ENCODE measurements around the gene NTMT1. TPM values are rescaled to one million over a fixed set of nuclear protein-coding genes. Genes with fewer than 3 reads are reported as not detected.

Gene NTMT1
- total and polyA plus RNA-seq, 10 of the 15 experiments (the other 5 are each of a cell fraction or from before 2014, with no cell fraction given) = 12.8 to 85.4 (median 39.3) TPM

DNA sequence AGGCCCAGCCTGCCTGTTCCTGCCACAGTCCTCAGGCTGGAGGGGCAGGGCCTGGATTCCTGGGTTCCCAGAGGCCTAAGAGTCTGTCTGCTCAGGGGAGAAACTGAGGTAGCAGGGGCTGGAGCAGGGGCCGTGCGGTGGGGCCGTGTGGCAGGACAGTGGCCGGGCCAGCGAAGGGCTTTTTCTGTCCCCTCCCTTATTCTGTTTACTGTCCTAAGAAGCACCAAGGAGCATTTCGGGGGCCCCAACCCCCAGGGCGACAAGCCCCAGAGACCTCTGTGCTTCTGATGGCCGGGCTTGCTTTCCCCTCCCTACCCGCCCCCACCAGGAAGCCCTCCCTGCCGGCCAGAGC is 22.8 kb downstream of the NTMT1 start (continued):
- TF ChIP-seq WRNIP1 (IDR thresholded peaks at IDR 0.05; ENCODE audit: borderline replicate concordance, low read depth, low read length) = no peak
- TF ChIP-seq ZNF687 (IDR thresholded peaks at IDR 0.05) = no peak
- TF ChIP-seq BMI1 (IDR thresholded peaks at IDR 0.05; ENCODE audit: borderline replicate concordance) = no peak
- no peak for TF ChIP-seq MEF2A (IDR thresholded peaks at IDR 0.05; ENCODE audit: insufficient read depth, low read depth, low read length)
- TF ChIP-seq ESRRA (IDR thresholded peaks at IDR 0.05; ENCODE audit: low read length) = no peak
- TF ChIP-seq KDM1A (IDR thresholded peaks at IDR 0.05; ENCODE audit: borderline replicate concordance) = no peak
- no peak for TF ChIP-seq STAT1 (conservative IDR thresholded peaks at IDR 0.05)

DNA sequence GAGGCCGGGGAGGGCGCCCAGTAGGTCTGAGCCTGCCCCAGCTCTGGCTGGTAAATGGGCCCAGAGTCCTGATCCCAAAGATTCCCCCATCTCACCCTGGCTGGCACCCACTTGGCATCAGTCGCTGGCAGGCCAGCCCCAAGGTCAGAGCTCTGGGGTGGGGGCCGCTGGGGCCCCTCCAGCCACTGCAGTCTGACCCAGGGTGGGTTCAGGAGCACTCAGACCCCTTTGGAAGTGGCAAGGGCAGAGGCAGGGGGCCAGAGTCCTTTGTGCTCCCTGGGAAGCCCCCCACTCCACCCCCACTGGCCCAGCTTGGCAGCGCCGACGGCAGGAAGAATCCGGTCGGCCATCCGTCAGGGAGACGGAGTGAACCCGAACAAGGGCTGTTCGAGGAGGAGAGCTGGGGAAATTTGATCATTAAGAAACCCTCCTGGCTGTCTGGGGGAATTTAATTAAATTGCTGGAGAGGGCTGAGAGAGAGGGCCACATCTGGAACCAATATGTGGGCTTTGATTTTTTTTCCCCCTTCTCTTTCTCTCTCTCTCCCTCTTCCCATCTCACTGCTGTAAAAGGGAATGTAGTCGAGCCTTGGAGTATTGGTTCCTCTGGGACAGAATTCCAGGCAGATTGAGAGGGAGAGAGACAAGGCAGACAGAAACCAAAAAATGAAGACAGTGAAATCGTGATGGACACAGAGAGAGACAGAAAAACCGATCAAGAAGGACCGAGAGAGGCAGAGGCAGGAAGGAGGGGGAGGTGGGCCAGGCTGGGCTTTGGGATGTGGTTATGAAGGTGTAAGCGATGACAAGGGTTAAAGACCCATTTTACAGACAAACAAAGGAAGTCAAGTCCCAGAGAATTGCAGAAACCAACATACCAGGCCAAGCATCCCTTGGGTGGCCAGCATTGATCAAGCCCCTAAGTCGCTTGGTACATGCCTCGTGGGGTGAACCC is 24.0 kb downstream of the NTMT1 start:
- no peak overlapping the region for H2AFZ ChIP-seq (ENCODE audit: control insufficient read depth, low read depth, low read length)
- H4K20me1 ChIP-seq (ENCODE audit: control insufficient read depth, insufficient read depth) = no peaks in the 10 kb centered on the region
- no peaks in the 10 kb centered on the region for H3K79me2 ChIP-seq (ENCODE audit: control insufficient read depth, insufficient read depth, low read length)
- no peak overlapping the region for H3K27ac ChIP-seq (ENCODE audit: control insufficient read depth, insufficient read depth)
- no peaks in the 10 kb centered on the region; a peak in 1 of 4 replicates for H3K27me3 ChIP-seq (replicated peaks in 1 of 2; ENCODE audit: control insufficient read depth in 2 of 2, insufficient read depth in 2 of 2, low read length in 1 of 2)
- ATAC-seq (no peak), FAIRE-seq (no peak), DNase-seq (ENCODE audit: low read depth, low spot score) (no peak)
- H3K4me1 ChIP-seq (ENCODE audit: control insufficient read depth, insufficient read depth, low read length) = no peaks in the 10 kb centered on the region
- no TSS peak for BruUV-seq (replicated peaks)
- H3K4me3 ChIP-seq = no peak overlapping the region
- POLR2A ChIA-PET = no interaction called here
- SMC1A ChIA-PET (ENCODE audit: uncharacterized antibody, unreplicated experiment) = no interaction called here
- intact Hi-C loops (cut with micrococcal nuclease; ENCODE audit: unreplicated experiment) = no loop called here
- no peaks in the 10 kb centered on the region; a peak in 1 of 4 replicates for H3K36me3 ChIP-seq (ENCODE audit: control insufficient read depth in 2 of 2, insufficient read depth in 2 of 2, low read length in 1 of 2)
- H3K9me3 ChIP-seq (replicated peaks; ENCODE audit: control insufficient read depth, insufficient read depth, low read length) = no peaks in the 10 kb centered on the region
- CTCF ChIA-PET = no interaction called here
- no peak overlapping the region for H3K9ac ChIP-seq (ENCODE audit: control insufficient read depth, insufficient read depth, low read length)
- in situ Hi-C loops (cut with MboI) = loop anchor here (5.0 kb wide), 1 partner anchor 132 kb away; no protein-coding TSS in a partner anchor
- no peak overlapping the region for H3K4me2 ChIP-seq (ENCODE audit: control insufficient read depth, insufficient read depth)
- TF ChIP-seq BCL3 (IDR thresholded peaks at IDR 0.05; ENCODE audit: borderline replicate concordance, insufficient read depth, low read depth, low read length, poor library complexity, severe bottlenecking) = no peak
- 57% methylated on average over 19 of the region's 20 CpGs for WGBS (ENCODE audit: insufficient coverage, insufficient replicate concordance, low lambda C conversion rate, missing lambda C conversion rate)
- RAD21 ChIA-PET (ENCODE audit: unreplicated experiment) = no interaction called here

Data from GM12878 (cell line).